ENCODE results near the gene PFKP.
A peak's percentile ranks its signal among the peaks of the same experiment; 100 is the strongest.

Gene PFKP

GRCh38 chr10:3123571-3124411 is 56.4 kb downstream of the PFKP start:
- peaks cover 12 to 45% of the 10 kb centered on the region in 2 donors for H3K36me3 ChIP-seq (ENCODE audit: control insufficient read depth in 1 of 2, insufficient read depth in 2 of 2, low read length in 2 of 2)
- no peak overlapping the region for H3K4me3 ChIP-seq (ENCODE audit: low read depth in 1 of 2, low read length in 2 of 2)
- H3K9ac ChIP-seq (ENCODE audit: low read depth in 1 of 2, low read length in 2 of 2) = no peak overlapping the region
- H3K27ac ChIP-seq (ENCODE audit: low read depth, low read length) = no peak overlapping the region
- no peaks in the 10 kb centered on the region for H3K9me3 ChIP-seq (ENCODE audit: control insufficient read depth in 1 of 2, low read length in 2 of 2)
- no peaks in the 10 kb centered on the region for H3K27me3 ChIP-seq (ENCODE audit: control insufficient read depth in 1 of 2, insufficient read depth in 2 of 2, low read length in 2 of 2)
- H3K4me1 ChIP-seq (ENCODE audit: control insufficient read depth in 1 of 2, insufficient read depth in 2 of 2, low read length in 2 of 2) = peaks cover 8 to 11% of the 10 kb centered on the region in 2 donors

GRCh38 chr10:3124412-3125175 is 57.2 kb downstream of the PFKP start:
- Histone ChIP-seq H3K27me3 (ENCODE audit: control insufficient read depth in 1 of 2, insufficient read depth in 2 of 2, low read length in 2 of 2) (no peaks in the 10 kb centered on the region), H3K9me3 (ENCODE audit: control insufficient read depth in 1 of 2, low read length in 2 of 2) (no peaks in the 10 kb centered on the region), H3K27ac (ENCODE audit: low read depth, low read length) (no peak overlapping the region), H3K36me3 (ENCODE audit: control insufficient read depth in 1 of 2, insufficient read depth in 2 of 2, low read length in 2 of 2) (peaks cover 12 to 43% of the 10 kb centered on the region in 2 donors), H3K4me3 (ENCODE audit: low read depth in 1 of 2, low read length in 2 of 2) (no peak overlapping the region), H3K4me1 (ENCODE audit: control insufficient read depth in 1 of 2, insufficient read depth in 2 of 2, low read length in 2 of 2) (peaks cover 8 to 11% of the 10 kb centered on the region in 2 donors), H3K9ac (ENCODE audit: low read depth in 1 of 2, low read length in 2 of 2) (no peak overlapping the region)

GRCh38 chr10:3125527-3126170 is 58.3 kb downstream of the PFKP start:
- Histone ChIP-seq H3K36me3 (ENCODE audit: control insufficient read depth in 1 of 2, insufficient read depth in 2 of 2, low read length in 2 of 2) (peaks cover 18 to 51% of the 10 kb centered on the region in 2 donors), H3K4me3 (ENCODE audit: low read depth in 1 of 2, low read length in 2 of 2) (no peak overlapping the region), H3K27me3 (ENCODE audit: control insufficient read depth in 1 of 2, insufficient read depth in 2 of 2, low read length in 2 of 2) (no peaks in the 10 kb centered on the region), H3K4me1 (ENCODE audit: control insufficient read depth in 1 of 2, insufficient read depth in 2 of 2, low read length in 2 of 2) (peaks cover 8 to 11% of the 10 kb centered on the region in 2 donors), H3K27ac (ENCODE audit: low read depth, low read length) (no peak overlapping the region), H3K9ac (ENCODE audit: low read depth in 1 of 2, low read length in 2 of 2) (no peak overlapping the region), H3K9me3 (ENCODE audit: control insufficient read depth in 1 of 2, low read length in 2 of 2) (no peaks in the 10 kb centered on the region)

GRCh38 chr10:3126249-3126648 is 58.9 kb downstream of the PFKP start:
- Histone ChIP-seq H3K9me3 (ENCODE audit: control insufficient read depth in 1 of 2, low read length in 2 of 2) (no peaks in the 10 kb centered on the region), H3K4me3 (ENCODE audit: low read depth in 1 of 2, low read length in 2 of 2) (no peak overlapping the region), H3K27ac (ENCODE audit: low read depth, low read length) (peak overlapping the region; percentile 13), H3K27me3 (ENCODE audit: control insufficient read depth in 1 of 2, insufficient read depth in 2 of 2, low read length in 2 of 2) (no peaks in the 10 kb centered on the region), H3K36me3 (ENCODE audit: control insufficient read depth in 1 of 2, insufficient read depth in 2 of 2, low read length in 2 of 2) (peaks cover 18 to 51% of the 10 kb centered on the region in 2 donors), H3K9ac (ENCODE audit: low read depth in 1 of 2, low read length in 2 of 2) (no peak overlapping the region), H3K4me1 (ENCODE audit: control insufficient read depth in 1 of 2, insufficient read depth in 2 of 2, low read length in 2 of 2) (peaks cover 8 to 11% of the 10 kb centered on the region in 2 donors)

- Histone ChIP-seq H3K27me3 (ENCODE audit: control insufficient read depth in 1 of 2, insufficient read depth in 2 of 2, low read length in 2 of 2) (no peaks in the 10 kb centered on the region), H3K27ac (ENCODE audit: low read depth, low read length) (peak overlapping the region; percentile 13)
Observed at GRCh38 chr10:3126741-3127346, 59.5 kb downstream of the PFKP start.

GRCh38 chr10:3127921-3128320 is 60.6 kb downstream of the PFKP start:
- no peak overlapping the region for H3K4me3 ChIP-seq (ENCODE audit: low read depth in 1 of 2, low read length in 2 of 2)
- H3K4me1 ChIP-seq (ENCODE audit: control insufficient read depth in 1 of 2, insufficient read depth in 2 of 2, low read length in 2 of 2) = peaks cover 8 to 11% of the 10 kb centered on the region in 2 donors
- no peaks in the 10 kb centered on the region for H3K27me3 ChIP-seq (ENCODE audit: control insufficient read depth in 1 of 2, insufficient read depth in 2 of 2, low read length in 2 of 2)
- H3K36me3 ChIP-seq (ENCODE audit: control insufficient read depth in 1 of 2, insufficient read depth in 2 of 2, low read length in 2 of 2) = peaks cover 21 to 53% of the 10 kb centered on the region in 2 donors
- H3K9ac ChIP-seq (ENCODE audit: low read depth in 1 of 2, low read length in 2 of 2) = no peak overlapping the region
- no peaks in the 10 kb centered on the region for H3K9me3 ChIP-seq (ENCODE audit: control insufficient read depth in 1 of 2, low read length in 2 of 2)
- H3K27ac ChIP-seq (ENCODE audit: low read depth, low read length) = no peak overlapping the region

More at GRCh38 chr10:3126741-3127346, 59.5 kb downstream of the PFKP start:
- no peak overlapping the region for H3K9ac ChIP-seq (ENCODE audit: low read depth in 1 of 2, low read length in 2 of 2)
- H3K36me3 ChIP-seq (ENCODE audit: control insufficient read depth in 1 of 2, insufficient read depth in 2 of 2, low read length in 2 of 2) = peaks cover 19 to 53% of the 10 kb centered on the region in 2 donors
- H3K4me3 ChIP-seq (ENCODE audit: low read depth in 1 of 2, low read length in 2 of 2) = no peak overlapping the region
- no peaks in the 10 kb centered on the region for H3K9me3 ChIP-seq (ENCODE audit: control insufficient read depth in 1 of 2, low read length in 2 of 2)
- H3K4me1 ChIP-seq (ENCODE audit: control insufficient read depth in 1 of 2, insufficient read depth in 2 of 2, low read length in 2 of 2) = peaks cover 8 to 11% of the 10 kb centered on the region in 2 donors

GRCh38 chr10:3128379-3129130 is 61.2 kb downstream of the PFKP start:
- Histone ChIP-seq H3K27me3 (ENCODE audit: control insufficient read depth in 1 of 2, insufficient read depth in 2 of 2, low read length in 2 of 2) (no peaks in the 10 kb centered on the region), H3K27ac (ENCODE audit: low read depth, low read length) (no peak overlapping the region), H3K9ac (ENCODE audit: low read depth in 1 of 2, low read length in 2 of 2) (no peak overlapping the region), H3K9me3 (ENCODE audit: control insufficient read depth in 1 of 2, low read length in 2 of 2) (no peaks in the 10 kb centered on the region), H3K36me3 (ENCODE audit: control insufficient read depth in 1 of 2, insufficient read depth in 2 of 2, low read length in 2 of 2) (peaks cover 16 to 52% of the 10 kb centered on the region in 2 donors), H3K4me3 (ENCODE audit: low read depth in 1 of 2, low read length in 2 of 2) (no peak overlapping the region), H3K4me1 (ENCODE audit: control insufficient read depth in 1 of 2, insufficient read depth in 2 of 2, low read length in 2 of 2) (peaks cover 8 to 11% of the 10 kb centered on the region in 2 donors)

- no peaks in the 10 kb centered on the region for H3K27me3 ChIP-seq (ENCODE audit: control insufficient read depth in 1 of 2, insufficient read depth in 2 of 2, low read length in 2 of 2)
- H3K9me3 ChIP-seq (ENCODE audit: control insufficient read depth in 1 of 2, low read length in 2 of 2) = no peaks in the 10 kb centered on the region
- peaks cover 8 to 11% of the 10 kb centered on the region in 2 donors for H3K4me1 ChIP-seq (ENCODE audit: control insufficient read depth in 1 of 2, insufficient read depth in 2 of 2, low read length in 2 of 2)
- no peak overlapping the region for H3K27ac ChIP-seq (ENCODE audit: low read depth, low read length)
- H3K4me3 ChIP-seq (ENCODE audit: low read depth in 1 of 2, low read length in 2 of 2) = no peak overlapping the region
- no peak overlapping the region for H3K9ac ChIP-seq (ENCODE audit: low read depth in 1 of 2, low read length in 2 of 2)
- H3K36me3 ChIP-seq (ENCODE audit: control insufficient read depth in 1 of 2, insufficient read depth in 2 of 2, low read length in 2 of 2) = peaks cover 18 to 52% of the 10 kb centered on the region in 2 donors
Observed at GRCh38 chr10:3129581-3130340, 62.4 kb downstream of the PFKP start.

- peaks cover 19 to 52% of the 10 kb centered on the region in 2 donors for H3K36me3 ChIP-seq (ENCODE audit: control insufficient read depth in 1 of 2, insufficient read depth in 2 of 2, low read length in 2 of 2)
Observed at GRCh38 chr10:3131098-3131497, 63.8 kb downstream of the PFKP start.

More at GRCh38 chr10:3131098-3131497, 63.8 kb downstream of the PFKP start:
- H3K4me1 ChIP-seq (ENCODE audit: control insufficient read depth in 1 of 2, insufficient read depth in 2 of 2, low read length in 2 of 2) = peaks cover 7 to 11% of the 10 kb centered on the region in 2 donors
- H3K27ac ChIP-seq (ENCODE audit: low read depth, low read length) = no peak overlapping the region
- H3K9me3 ChIP-seq (ENCODE audit: control insufficient read depth in 1 of 2, low read length in 2 of 2) = no peaks in the 10 kb centered on the region
- H3K4me3 ChIP-seq (ENCODE audit: low read depth in 1 of 2, low read length in 2 of 2) = no peak overlapping the region
- H3K9ac ChIP-seq (ENCODE audit: low read depth in 1 of 2, low read length in 2 of 2) = no peak overlapping the region
- no peaks in the 10 kb centered on the region for H3K27me3 ChIP-seq (ENCODE audit: control insufficient read depth in 1 of 2, insufficient read depth in 2 of 2, low read length in 2 of 2)

Data from duodenal mucosa (tissue), 2 donors.